Heart right ventricle (tissue), 16 donors: Measurements from ENCODE around the gene NME9. TPM values are rescaled to one million over a fixed set of nuclear protein-coding genes. Genes with fewer than 3 reads are reported as not detected.

Experiments
- ATAC-seq, 8 donors: fragments of 200-7000 bp; cut with Tn5 transposase; one replicate each; pipeline ENCODE4 v1.9.1; 2020; ENCODE audit warnings: mild to moderate bottlenecking in 8 of 8, moderate library complexity in 8 of 8, moderate number of reproducible peaks in 1 of 8
- DNase-seq, 2 donors: peaks; one replicate each; pipeline ENCODE4 v3.0.0-alpha.2; 2020
- H3K27ac ChIP-seq, 10 donors: fragments of 200-600 bp; sonication (generic) in 2 of 10; one replicate each; pipeline versions ENCODE4 v1.5.0 to v1.8.0; 2020 to 2022; ENCODE audit warnings: mild to moderate bottlenecking in 3 of 10
- H3K27me3 ChIP-seq, 7 donors: fragments of 200-600 bp; one replicate each; pipeline ENCODE4 v1.8.0; 2021 to 2022; ENCODE audit warnings: mild to moderate bottlenecking in 2 of 7
- H3K36me3 ChIP-seq, 9 donors: fragments of 200-600 bp; sonication (generic) in 1 of 9; one replicate each; pipeline versions ENCODE4 v1.5.0 to v1.8.0; 2020 to 2022; ENCODE audit warnings: mild to moderate bottlenecking in 2 of 9
- H3K4me1 ChIP-seq, 9 donors: fragments of 200-600 bp; sonication (generic) in 1 of 9; one replicate each; pipeline versions ENCODE4 v1.5.0 to v1.8.0; 2020 to 2022; ENCODE audit warnings: mild to moderate bottlenecking in 4 of 9
- H3K4me3 ChIP-seq, 10 donors: fragments of 200-600 bp; sonication (generic) in 2 of 10; one replicate each; pipeline versions ENCODE4 v1.5.0 to v1.8.0; 2020 to 2022; ENCODE audit warnings: mild to moderate bottlenecking in 7 of 10, moderate library complexity in 2 of 10
- H3K9me3 ChIP-seq, 11 donors: fragments of 200-600 bp in 10 of 11; sonication (generic) in 2 of 11; one replicate each; pipeline versions ENCODE4 v1.5.0 to v1.8.0; 2013 to 2022; ENCODE audit warnings: mild to moderate bottlenecking in 2 of 11, control low read depth in 1 of 11, moderate library complexity in 1 of 11
- WGBS, 2 donors: extraction: QIAGEN DNeasy Blood & Tissue Kit; methylation state at CpG; one replicate each; pipeline ENCODE4 v1.1.7; 2013; ENCODE audit warnings: inconsistent platforms in 1 of 2; 5-methylcytosine and 5-hydroxymethylcytosine counted together
- intact Hi-C, 10 donors: fragments of 100-400 bp; cut with DNase I; formaldehyde crosslinking; loops; one replicate each; pipeline versions ENCODE4 v1.11.1 to v1.14.2; 2022
- polyA plus RNA-seq, 2 donors: library from polyadenylated mRNA; stranded (reverse); fragments of 200-250 nt; gene quantifications; one replicate each; pipeline ENCODE4 v1.2.3, GENCODE V29; 2013
- total RNA-seq, 10 donors: library from RNA; stranded (reverse); fragmentation: NEBNext Ultra II Directional in 3 of 10; extraction: Animal tissue kit (Norgen Biotek cat#: 25700) in 3 of 10; gene quantifications; one replicate each; pipeline versions ENCODE4 v1.2.1 to v1.2.4, GENCODE V29; 2021 to 2023
- TF ChIP-seq, protein P1 (sequence below), 9 donors: fragments of 200-600 bp; sonication (generic) in 2 of 9; IDR thresholded peaks; one replicate each; pipeline versions ENCODE4 v1.5.0 to v1.8.0; 2021 to 2022; ENCODE audit warnings: antibody characterized with exemption in 9 of 9, mild to moderate bottlenecking in 5 of 9, moderate library complexity in 1 of 9
- donor health status: Arrhythmogenic right ventricular cardiomyopathy.
- donor health status: ischemic (EF 13 %, LVEDD 7.1; RV severe dilation, severe dysfunction).
- donor health status: healthy with polysubstance abuse.
- donor health status: DM: no; HTN: yes; CAD: no.
- donor health status: DM: no; HTN: no; CAD: no.
- donor health status: ischemic (EF 25% LVEDD 6.9; RV normal size, moderate dysfunction).
- donor health status: ischemic (EF 25% LVEDD 5.7; RV mildly dilated, moderate dysfunction).
- donor health status: healthy.
- donor health status: DM: yes; HTN: yes; CAD: no.
- donor health status: Ischemic cardiomyopathy.
- donor health status: ischemic (EF 35%, LVEDD 5.7; RV mildly dilated, moderate dysfunction).
- donor health status: nonischemic (EF 11% LVEDD 7.7; RV severe dilation, severe dysfunction).
- donor health status: DM: yes; HTN: yes; CAD: no.
- donor health status: PGD.
- donor health status: ischemic (EF 29% LVEDD 5.4; RV normal size, mild dysfunction).
- donor health status: nonischemic (EF 23%, LVEDD 6.1; RV moderate dilation, normal function).

NME9 gene
- total and polyA plus RNA-seq, 12 donors: 0.15 to 0.44 TPM; not detected in 10

DNA sequence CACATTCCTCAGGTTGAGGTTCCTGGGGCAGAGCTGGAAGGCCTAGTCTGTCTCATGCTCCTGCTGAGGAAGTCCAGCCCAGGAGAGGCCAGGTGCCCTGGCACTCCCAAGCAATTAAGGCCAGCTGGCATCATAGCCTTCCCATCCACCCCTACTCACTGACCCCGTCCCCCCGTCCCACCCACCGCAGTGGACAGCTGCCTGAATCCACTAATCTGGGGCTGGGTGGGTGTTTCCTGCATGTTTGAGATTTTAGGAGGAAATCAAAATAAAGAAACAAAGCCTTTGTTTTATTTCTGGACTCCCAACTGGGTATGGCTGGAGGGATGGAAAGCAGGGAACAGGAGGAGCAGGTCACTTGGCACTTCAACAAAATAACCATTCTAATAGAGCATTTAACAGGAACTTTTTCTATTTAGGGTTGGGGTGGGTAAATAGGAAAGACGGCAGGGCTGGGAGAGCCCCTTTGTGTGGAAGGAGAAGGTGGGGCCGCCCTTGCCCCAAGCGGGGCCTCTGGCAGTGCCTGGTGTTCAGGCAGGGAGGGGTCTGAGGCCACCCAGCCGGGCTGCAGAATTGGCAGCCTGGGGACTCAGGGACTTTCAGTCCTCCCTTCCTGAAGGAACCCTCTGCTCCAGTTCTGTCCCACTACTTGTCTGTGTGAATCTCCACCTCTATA is 27.2 kb upstream of the NME9 start:
- ATAC-seq (peak in 2 of 8 donors; percentile 7 to 10), DNase-seq (no peak)

DNA sequence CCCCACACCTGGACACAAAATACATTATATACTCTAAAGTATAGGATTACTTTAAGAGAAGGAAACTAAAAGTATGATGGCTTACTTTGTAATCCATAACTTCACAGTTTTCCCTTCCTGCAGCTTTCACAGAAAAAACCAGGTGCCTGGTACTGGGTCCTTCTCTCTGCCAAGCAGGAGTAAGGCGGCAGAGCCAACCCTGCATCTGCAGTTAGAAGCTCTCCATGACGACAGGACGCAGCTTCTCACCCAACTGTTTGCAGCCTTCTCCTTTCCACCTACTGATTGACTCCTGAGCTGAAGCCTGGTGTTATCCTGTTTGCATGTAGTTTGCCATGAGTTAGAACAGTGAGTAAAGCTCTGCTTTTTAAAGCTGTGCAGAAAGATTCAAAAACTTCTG is 25.4 kb upstream of the NME9 start:
- no peak for DNase-seq
- H3K27me3 ChIP-seq: no peaks in the 10 kb centered on the region
- H3K9me3 ChIP-seq: no peaks in the 10 kb centered on the region
- intact Hi-C loops: no loop called here
- peak overlapping the region in 4 of 10 donors; percentile 71 to 99 (median 85) for H3K27ac ChIP-seq
- H3K4me1 ChIP-seq: peaks cover 17 to 99% (median 76%) of the 10 kb centered on the region in 9 donors
- H3K36me3 ChIP-seq: peaks cover 0 to 27% (median 6%) of the 10 kb centered on the region in 9 donors
- H3K4me3 ChIP-seq: no peak overlapping the region
- ATAC-seq: no peak
- 64 to 72% methylated on average over 3 of the region's 3 CpGs for WGBS, 2 donors
- TF ChIP-seq, protein P1, sequence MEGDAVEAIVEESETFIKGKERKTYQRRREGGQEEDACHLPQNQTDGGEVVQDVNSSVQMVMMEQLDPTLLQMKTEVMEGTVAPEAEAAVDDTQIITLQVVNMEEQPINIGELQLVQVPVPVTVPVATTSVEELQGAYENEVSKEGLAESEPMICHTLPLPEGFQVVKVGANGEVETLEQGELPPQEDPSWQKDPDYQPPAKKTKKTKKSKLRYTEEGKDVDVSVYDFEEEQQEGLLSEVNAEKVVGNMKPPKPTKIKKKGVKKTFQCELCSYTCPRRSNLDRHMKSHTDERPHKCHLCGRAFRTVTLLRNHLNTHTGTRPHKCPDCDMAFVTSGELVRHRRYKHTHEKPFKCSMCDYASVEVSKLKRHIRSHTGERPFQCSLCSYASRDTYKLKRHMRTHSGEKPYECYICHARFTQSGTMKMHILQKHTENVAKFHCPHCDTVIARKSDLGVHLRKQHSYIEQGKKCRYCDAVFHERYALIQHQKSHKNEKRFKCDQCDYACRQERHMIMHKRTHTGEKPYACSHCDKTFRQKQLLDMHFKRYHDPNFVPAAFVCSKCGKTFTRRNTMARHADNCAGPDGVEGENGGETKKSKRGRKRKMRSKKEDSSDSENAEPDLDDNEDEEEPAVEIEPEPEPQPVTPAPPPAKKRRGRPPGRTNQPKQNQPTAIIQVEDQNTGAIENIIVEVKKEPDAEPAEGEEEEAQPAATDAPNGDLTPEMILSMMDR (IDR thresholded peaks at IDR 0.05): no peak

More for the DNA sequence above, 27.2 kb upstream of the NME9 start:
- Histone ChIP-seq H3K27me3 (no peaks in the 10 kb centered on the region), H3K4me3 (no peak overlapping the region), H3K27ac (peak overlapping the region; percentile 20 to 99 (median 68)), H3K4me1 (peaks cover 27 to 99% (median 79%) of the 10 kb centered on the region in 9 donors), H3K36me3 (peaks cover 0 to 27% (median 6%) of the 10 kb centered on the region in 9 donors), H3K9me3 (no peaks in the 10 kb centered on the region)
- intact Hi-C loops: no loop called here
- WGBS, 2 donors: 46 to 54% methylated on average over 7 of the region's 7 CpGs
- TF ChIP-seq, protein P1 (IDR thresholded peaks at IDR 0.05): no peak

DNA sequence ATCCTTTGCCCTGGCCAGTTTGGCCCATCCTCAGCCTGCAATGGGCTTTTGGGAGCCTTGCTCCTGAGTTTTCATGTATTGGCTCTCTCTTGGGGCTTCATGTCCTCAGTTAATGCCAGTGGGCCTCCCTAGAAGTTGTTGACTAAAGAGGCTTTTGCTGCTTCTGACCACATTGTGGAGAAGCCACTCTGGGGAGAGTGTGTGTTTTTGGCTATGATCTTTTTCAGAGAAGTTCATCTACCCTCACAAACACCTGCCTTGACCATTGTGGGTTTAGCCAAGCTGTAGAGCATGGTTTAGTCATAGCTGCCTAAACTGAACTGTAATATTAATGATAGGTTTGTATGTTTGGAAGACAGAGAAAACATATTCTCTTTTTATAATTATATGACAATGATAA is 24.7 kb upstream of the NME9 start:
- intact Hi-C loops: loop anchor here in 3 of 10 donors (5.0 kb wide), 1 partner anchor 43 kb away; no protein-coding TSS in a partner anchor
- TF ChIP-seq, protein P1 (IDR thresholded peaks at IDR 0.05): no peak
- ATAC-seq (no peak), DNase-seq (no peak)
- H3K27me3 ChIP-seq: no peaks in the 10 kb centered on the region
- H3K4me1 ChIP-seq: peaks cover 13 to 99% (median 73%) of the 10 kb centered on the region in 9 donors
- no peaks in the 10 kb centered on the region for H3K9me3 ChIP-seq
- no peak overlapping the region for H3K4me3 ChIP-seq
- peaks cover 0 to 27% (median 6%) of the 10 kb centered on the region in 9 donors for H3K36me3 ChIP-seq
- peak overlapping the region in 6 of 10 donors; percentile 0 to 99 (median 73) for H3K27ac ChIP-seq

DNA sequence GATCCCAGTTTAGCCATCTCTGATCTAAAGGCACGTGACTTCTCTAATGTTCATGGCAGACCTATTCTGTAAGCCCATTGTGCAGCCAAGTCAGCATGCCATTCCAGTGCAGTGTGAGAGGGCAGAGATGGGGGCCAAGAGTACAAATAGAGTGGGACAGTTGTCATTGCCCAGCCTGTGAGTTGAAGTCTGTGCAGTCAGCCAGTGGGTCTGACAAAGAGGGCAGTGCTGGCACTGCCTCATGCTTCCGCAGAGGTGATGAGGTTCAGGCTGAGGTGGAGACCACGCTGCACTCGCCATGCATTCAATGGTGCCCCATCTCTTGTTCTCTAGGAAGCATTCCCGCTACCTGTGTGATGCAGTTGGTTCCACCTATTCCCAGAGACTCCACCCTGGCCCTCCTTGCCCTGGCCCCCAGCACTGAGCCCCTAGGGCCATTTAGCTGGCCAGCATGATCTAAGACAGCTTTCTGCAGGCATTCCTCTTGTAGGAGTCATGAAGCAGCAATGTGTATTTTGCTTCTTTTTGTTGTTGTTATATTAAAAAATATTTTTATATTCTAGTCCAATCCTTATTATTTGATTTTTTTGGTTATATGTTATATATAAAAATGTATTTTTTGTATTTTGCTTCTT is 22.4 kb upstream of the NME9 start:
- TF ChIP-seq, protein P1 (IDR thresholded peaks at IDR 0.05): no peak
- intact Hi-C loops: loop anchor here in 3 of 10 donors (5.0 kb wide), 1 partner anchor 45 kb away; no protein-coding TSS in a partner anchor
- Histone ChIP-seq H3K4me1 (peaks cover 7 to 84% (median 55%) of the 10 kb centered on the region in 9 donors), H3K27ac (peak overlapping the region in 7 of 10 donors; percentile 92 to 99 (median 97)), H3K9me3 (no peaks in the 10 kb centered on the region), H3K4me3 (no peak overlapping the region), H3K27me3 (peaks cover 0 to 13% (median 0%) of the 10 kb centered on the region in 7 donors), H3K36me3 (peaks cover 0 to 20% (median 6%) of the 10 kb centered on the region in 9 donors)
- WGBS, 2 donors: 58 to 68% methylated on average over 5 of the region's 5 CpGs
- DNase-seq (peak; percentile 34 to 73), ATAC-seq (peak; percentile 12 to 76 (median 62))
